OCI-LY3 (cell line): ENCODE results near the gene AZGP1.

ENCODE experiments used
- CTCF ChIP-seq: fragments of 200-600, 300-600 bp; sonication (generic); IDR thresholded peaks from 2 replicates; pipeline ENCODE4 v1.5.1; 2014; ENCODE audit warnings: antibody characterized with exemption, low read length, low read depth
- EZH2phosphoT487 ChIP-seq: fragments of 200-600 bp; shearing (Covaris generic); IDR thresholded peaks from 2 replicates; pipeline ENCODE4 v1.6.1; 2018; ENCODE audit warnings: antibody characterized with exemption, mixed run types, low read depth

GRCh38 chr7:99997545-99998137 lies 21.8 kb upstream of the AZGP1 start:
- TF ChIP-seq CTCF, result no peak
- TF ChIP-seq EZH2phosphoT487, result no peak
